Right lobe of liver (tissue), 4 donors: ENCODE results near the gene TBK1.

Experiments used
- CTCF ChIP-seq, 4 donors: fragments of 200-600 bp in 3 of 4; fragments of 450-650 bp in 1 of 4; IDR thresholded peaks; one replicate each; pipeline versions ENCODE4 v1.5.1 to v1.8.0; 2016 to 2022; ENCODE audit warnings: antibody characterized with exemption in 4 of 4, mild to moderate bottlenecking in 2 of 4
- POLR2A ChIP-seq: fragments of 450-650 bp; IDR thresholded peaks from one replicate; pipeline ENCODE4 v1.6.1; 2017; ENCODE audit warnings: antibody characterized with exemption, mild to moderate bottlenecking
- donor health status: DM: no; HTN: no; CAD: no.
- donor health status: DM: no; HTN: no; CAD: no.
- donor health status: DM: no; HTN: yes; CAD: no.

GRCh38 chr12:64538121-64538520 is 86.2 kb downstream of the TBK1 start:
- TF ChIP-seq CTCF (IDR thresholded peaks at IDR 0.05) (no peak), POLR2A (no peak)
